HG02973 (cell line): ENCODE results near the gene EGFL7.
"Not testable (repeated sequence)": the region's sequence is repeated elsewhere in the genome, so short reads cannot be mapped to it uniquely, and the experiment has no call there.

ENCODE experiments used
- ATAC-seq: cut with Tn5 transposase; IDR thresholded peaks from one replicate; pipeline ENCODE4 v1.9.1; 2021; ENCODE audit warnings: moderate library complexity; ENCODE audit not compliant: unreplicated experiment

The EGFL7 gene

GRCh38 chr9:136695955-136696354, 33.2 kb downstream of the EGFL7 start:
- no peak for ATAC-seq

- no peak for ATAC-seq
Measured at GRCh38 chr9:136696502-136696901, 33.8 kb downstream of the EGFL7 start.

GRCh38 chr9:136697146-136697820, 34.6 kb downstream of the EGFL7 start:
- ATAC-seq = no peak

- ATAC-seq = no peak
Measured at GRCh38 chr9:136697821-136698526, 35.3 kb downstream of the EGFL7 start.

- ATAC-seq = no peak
Measured at GRCh38 chr9:136698635-136699246, 36.0 kb downstream of the EGFL7 start.

- no peak for ATAC-seq
Measured at GRCh38 chr9:136700304-136700703, 37.6 kb downstream of the EGFL7 start.

GRCh38 chr9:136700959-136701667, 38.4 kb downstream of the EGFL7 start:
- ATAC-seq = no peak

GRCh38 chr9:136701668-136702053, 38.9 kb downstream of the EGFL7 start:
- no peak for ATAC-seq

GRCh38 chr9:136703276-136703860, 40.7 kb downstream of the EGFL7 start:
- ATAC-seq = no peak

GRCh38 chr9:136704741-136705140, 42.0 kb downstream of the EGFL7 start:
- not testable (repeated sequence) for ATAC-seq

- no peak for ATAC-seq
Measured at GRCh38 chr9:136705564-136705963, 42.8 kb downstream of the EGFL7 start.

GRCh38 chr9:136707011-136707410, 44.3 kb downstream of the EGFL7 start:
- no peak for ATAC-seq

- ATAC-seq = no peak
Measured at GRCh38 chr9:136707849-136708517, 45.3 kb downstream of the EGFL7 start.

- no peak for ATAC-seq
Measured at GRCh38 chr9:136709454-136710109, 46.9 kb downstream of the EGFL7 start.

GRCh38 chr9:136710543-136710942, 47.8 kb downstream of the EGFL7 start:
- no peak for ATAC-seq

GRCh38 chr9:136711219-136711648, 48.5 kb downstream of the EGFL7 start:
- ATAC-seq = not testable (repeated sequence)

GRCh38 chr9:136711751-136712689, 49.3 kb downstream of the EGFL7 start, which contains the start of gene DIPK1B:
Gene DIPK1B (plus strand): TSS chr9:136712572. CDS start chr9:136712666, 94 bp downstream.
- no peak for ATAC-seq

- ATAC-seq = no peak
Measured at GRCh38 chr9:136712690-136713544, 50.2 kb downstream of the EGFL7 start.
